CD4-positive, alpha-beta T cell treated with Interleukin-4 for 1 hour (primary cell): ENCODE measurements around the gene PTBP1.

ENCODE experiments used
- DNase-seq, 2 donors: peaks; one replicate each; pipeline ENCODE4 v3.0.0-alpha.2; 2020 to 2022

Gene PTBP1

DNA sequence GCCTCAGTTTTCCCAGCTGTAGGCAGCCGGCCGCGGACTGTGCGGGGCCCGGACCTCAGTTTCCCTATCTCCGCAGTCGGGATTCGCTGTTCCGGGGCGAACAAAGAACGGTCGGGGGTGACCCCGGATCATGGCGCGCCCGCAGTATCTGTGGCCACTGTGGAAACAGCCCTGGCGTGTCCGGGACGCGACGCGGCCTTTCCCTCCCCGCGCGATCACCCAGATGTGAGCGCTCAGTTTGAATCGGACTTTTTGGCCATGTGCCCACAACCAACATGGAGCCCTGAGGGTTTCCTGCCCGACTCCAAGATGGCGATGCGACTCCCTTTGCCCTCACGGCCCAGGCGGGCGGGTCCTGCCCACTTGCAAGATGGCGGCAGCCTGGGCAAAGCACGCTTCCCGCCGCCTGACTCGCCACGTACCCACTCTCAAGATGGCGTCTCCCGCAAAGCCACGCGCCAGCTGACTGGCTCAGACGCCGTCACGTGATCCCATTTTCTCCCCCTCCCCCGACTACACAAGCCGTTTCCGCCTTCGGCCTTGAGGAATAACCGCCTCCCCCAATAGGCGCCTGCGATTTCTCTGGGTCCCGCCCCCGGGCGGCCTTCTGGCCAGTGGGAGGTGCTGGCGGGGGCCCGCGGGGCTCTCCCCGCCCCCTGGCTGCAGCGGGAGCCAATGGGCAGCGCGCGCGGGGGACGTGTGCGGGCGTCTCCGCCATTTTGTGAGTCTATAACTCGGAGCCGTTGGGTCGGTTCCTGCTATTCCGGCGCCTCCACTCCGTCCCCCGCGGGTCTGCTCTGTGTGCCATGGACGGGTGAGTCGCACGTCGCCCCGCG is at the start of gene PTBP1:
Gene PTBP1 (plus strand): TSS at position 761 of the 836 bp plus-strand sequence. CDS start 46 bp downstream, at position 807.
- peak; percentile 100 for DNase-seq

DNA sequence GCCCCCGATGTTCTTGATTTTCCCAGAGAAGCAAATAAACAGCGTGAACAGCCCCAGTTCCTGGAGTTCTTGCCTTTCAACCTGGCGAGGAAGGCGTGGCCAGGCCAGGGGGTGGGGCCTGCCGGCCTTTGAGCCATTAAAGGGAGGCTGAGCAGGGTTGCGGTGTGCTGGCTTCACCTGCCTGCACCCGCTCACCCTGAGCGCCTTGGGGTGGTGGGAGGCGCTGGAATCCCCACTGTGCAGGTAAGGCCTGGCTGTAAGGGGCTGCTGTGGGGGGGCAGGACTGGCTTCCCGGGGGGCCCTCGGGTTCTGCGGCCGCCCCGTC is 49.0 kb upstream of the PTBP1 start:
- DNase-seq: no peak

DNA sequence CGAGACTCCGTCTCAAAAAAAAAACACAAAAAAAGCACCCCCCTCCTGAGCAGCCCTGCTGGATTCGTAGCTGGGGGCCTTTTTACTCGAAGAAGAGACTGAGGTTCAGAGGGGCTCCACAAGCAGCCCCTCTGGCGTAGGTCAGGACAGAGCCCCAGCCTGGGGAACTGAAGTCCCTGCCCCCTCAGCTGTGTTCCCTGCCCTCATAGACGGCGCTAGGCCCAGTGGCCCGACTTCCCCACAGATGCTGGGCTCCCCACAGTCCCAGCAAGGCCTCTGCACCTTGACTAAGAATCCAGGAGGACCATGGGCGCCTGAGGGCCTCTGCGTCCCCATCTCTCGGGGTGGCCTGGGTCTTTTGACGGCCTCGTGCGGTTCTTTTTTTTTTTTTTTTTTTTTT is 47.4 kb upstream of the PTBP1 start:
- DNase-seq: no peak

DNA sequence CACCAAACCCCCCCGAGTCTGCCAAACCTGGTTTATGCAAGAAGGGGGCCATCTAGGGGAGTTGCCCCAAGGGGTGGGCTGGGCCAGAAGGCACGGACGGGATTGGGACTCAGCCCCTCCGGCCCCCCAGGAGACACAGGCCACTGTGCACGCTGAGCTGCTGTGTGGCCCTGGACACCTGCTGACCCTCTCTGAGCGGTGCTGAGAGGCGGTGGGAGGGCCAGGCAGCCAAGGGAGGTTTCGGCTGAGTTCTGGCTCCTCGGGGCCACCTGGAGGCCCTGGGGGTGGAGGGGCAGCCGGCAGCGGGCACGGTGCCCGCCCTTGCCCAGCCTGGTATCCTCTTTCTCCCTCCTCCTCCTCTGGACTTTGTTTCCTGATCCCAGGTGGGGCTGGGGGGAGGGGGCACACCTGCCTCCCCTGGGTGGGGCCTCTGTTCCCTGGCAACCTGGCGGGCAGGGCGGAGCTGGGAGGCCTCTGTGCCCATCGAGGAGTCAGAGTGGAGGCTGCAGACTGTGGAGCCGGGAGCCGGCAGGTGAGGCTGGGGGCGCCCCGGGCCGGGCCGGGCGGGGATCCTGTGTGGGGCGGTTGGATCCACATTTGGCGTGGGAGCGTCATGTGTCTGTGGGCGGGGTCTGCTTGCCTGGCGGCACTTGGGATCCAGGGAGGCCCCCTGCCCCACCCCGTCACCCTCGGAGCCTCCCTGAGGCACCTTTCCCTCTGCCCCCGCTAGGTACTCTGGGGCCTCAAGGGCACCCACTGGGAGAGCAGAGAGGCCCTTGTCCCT is 46.4 kb upstream of the PTBP1 start, which contains the start of gene MISP:
Gene MISP (plus strand): TSS at position 473 of the 784 bp plus-strand sequence. CDS start 5,835 bp downstream, outside the sequence.
- no peak for DNase-seq

DNA sequence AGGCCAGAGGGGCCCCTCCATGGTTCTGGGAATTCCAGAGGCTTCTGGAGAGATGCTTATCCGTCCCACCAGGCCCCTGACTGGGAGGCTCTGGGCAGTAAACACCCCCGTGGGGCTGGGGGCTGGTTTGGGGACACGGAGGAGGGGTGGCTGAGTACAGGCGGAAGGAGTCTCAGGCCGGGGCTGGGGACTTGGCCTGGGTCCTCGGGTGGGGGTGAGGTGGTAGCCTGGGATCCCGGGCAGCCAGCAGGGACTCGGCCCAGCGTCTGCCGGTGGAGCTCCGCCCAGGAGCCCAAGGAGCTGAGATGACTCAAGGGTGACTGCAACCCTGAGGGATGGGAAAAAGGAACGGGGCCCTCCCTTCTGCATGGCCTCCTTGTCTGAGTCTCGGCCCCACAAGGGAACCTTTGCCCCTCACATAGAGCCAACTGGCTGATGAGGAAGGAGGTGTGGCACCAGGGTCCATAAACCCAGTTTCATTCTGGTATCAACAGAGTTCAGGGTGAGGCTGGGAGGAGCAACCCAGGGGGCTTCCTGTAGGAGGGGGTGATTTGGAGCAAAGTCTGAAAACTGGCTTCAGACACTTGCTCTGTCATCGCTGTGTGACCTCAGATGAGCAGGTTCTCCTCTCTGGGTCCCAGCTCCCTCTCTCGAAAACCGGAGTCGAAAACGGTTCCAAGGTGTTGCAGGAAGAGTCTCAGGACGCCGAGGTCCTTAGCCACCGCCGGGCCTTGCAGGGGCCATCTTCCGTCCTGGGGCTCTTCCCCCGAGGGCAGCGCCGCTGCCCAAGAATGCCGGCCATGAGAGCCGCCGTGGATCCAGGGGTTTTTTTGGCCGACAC is 45.5 kb upstream of the PTBP1 start:
- no peak for DNase-seq

DNA sequence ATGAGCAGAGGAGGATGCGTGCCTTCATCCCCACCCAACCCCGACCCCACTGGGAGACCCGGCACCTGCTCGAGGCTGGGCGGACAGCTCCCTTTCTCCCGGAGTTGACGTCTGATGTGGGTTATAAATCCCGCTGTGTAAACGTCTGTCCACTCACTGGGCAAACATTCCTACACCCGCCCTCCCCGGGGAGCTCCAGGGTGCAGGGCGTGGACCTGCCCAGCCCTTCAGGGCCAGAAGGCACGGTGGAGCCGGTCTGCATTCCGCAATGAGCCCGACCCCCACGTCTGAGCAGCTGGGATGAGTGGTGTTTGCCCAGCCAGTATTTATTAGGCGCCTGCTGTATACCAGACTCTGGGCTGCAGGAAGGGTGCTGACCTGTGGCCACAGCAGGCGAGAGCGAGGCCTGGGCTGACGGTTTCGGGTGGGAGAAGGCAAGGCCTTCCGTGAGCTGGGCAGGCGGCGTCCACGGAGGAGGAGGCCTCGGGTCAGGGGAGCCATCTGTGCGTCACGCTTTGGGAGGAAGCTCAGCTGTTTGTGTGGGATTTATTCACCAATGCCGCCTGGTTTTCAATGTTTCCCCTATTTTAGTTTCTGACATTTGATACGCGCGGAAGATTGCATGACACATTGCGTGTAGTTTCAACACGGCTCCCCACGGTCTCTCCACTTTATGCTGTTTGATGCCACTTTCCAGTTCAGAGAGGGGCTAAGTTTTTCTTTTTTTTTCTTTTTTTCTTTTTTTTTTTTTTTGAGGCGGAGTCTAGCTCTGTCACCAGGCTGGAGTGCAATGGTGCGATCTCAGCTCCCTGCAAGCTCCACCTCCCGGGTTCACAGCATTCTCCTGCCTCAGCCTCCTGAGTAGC is 44.4 kb upstream of the PTBP1 start:
- peak in 1 of 2 donors; percentile 51 for DNase-seq

DNA sequence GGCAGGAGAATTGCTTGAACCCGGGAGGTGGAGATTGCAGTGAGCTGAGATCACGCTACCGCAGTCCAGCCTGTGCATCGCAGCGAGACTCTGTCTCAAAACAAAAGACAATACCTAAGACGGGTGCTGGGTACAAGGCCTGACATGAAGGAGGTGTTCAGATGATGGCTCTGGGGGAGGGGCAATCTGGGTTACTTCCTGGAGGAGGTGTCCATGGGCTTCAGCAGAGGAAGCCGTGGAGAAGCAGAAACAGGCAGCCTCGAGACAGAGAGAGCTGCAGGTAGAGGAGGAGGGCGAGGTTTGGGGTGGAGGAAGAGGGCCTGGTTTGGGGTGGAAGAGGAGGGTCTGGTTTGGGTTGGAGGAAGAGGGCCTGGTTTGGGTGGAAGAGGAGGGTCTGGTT is 42.7 kb upstream of the PTBP1 start:
- DNase-seq: no peak

DNA sequence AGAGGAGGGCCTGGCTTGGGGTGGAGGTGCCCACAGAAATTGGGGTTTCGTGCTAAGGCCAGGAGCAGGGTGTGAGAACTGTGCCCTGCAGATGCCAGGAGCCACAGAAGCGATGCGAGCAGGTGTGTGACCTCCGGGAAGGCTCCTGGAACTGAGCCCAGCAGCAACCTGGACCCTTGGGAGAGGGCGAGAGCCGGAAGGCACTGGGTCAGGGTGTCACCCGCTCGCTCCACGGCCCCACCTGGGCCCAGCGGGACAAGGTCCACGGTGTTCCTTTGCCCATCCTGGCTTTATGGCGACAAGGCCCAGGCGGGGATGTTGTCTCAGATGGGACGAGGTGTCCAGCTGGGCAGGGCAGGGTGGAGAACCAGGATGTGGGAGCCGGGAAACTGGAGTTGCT is 42.2 kb upstream of the PTBP1 start:
- DNase-seq: no peak

DNA sequence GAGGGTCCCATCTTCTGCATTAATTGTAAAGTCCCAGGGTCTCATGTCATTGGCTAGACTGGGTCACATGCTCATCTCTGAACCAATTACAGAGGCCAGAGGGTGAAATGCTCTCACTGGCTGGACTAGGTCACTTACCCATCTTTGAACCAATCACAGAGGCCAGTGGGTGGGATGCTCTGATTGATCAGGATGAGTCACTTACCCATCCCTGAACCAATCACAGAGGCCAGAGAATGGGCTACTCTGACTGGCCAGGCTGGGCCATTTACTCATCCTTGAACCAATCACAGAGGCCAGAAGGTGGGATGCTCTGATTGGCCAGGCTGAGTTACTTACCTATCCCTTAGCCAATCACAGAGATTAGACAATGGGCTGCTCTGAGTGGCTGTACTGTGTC is 41.0 kb upstream of the PTBP1 start:
- DNase-seq: no peak

DNA sequence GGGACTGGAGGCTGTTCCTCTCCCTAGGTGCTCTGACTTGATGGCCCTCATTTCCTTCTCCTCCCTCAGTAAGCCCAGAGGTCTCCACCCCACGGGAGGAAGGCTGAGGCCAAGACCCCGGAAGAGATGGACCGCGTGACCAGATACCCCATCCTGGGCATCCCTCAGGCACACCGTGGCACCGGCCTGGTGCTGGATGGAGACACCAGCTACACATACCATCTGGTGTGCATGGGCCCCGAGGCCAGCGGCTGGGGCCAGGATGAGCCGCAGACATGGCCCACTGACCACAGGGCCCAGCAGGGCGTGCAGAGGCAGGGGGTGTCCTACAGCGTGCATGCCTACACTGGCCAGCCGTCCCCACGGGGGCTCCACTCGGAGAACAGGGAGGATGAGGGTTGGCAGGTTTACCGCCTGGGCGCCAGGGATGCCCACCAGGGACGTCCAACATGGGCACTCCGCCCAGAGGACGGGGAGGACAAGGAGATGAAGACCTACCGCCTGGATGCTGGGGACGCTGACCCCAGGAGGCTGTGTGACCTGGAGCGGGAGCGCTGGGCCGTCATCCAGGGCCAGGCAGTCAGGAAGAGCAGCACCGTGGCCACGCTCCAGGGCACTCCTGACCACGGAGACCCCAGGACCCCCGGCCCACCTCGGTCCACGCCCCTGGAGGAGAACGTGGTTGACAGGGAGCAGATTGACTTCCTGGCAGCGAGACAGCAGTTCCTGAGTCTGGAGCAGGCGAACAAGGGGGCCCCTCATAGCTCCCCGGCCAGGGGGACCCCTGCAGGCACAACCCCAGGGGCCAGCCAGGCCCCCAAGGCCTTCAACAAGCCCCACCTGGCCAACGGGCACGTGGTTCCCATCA is 40.2 kb upstream of the PTBP1 start:
- no peak for DNase-seq

DNA sequence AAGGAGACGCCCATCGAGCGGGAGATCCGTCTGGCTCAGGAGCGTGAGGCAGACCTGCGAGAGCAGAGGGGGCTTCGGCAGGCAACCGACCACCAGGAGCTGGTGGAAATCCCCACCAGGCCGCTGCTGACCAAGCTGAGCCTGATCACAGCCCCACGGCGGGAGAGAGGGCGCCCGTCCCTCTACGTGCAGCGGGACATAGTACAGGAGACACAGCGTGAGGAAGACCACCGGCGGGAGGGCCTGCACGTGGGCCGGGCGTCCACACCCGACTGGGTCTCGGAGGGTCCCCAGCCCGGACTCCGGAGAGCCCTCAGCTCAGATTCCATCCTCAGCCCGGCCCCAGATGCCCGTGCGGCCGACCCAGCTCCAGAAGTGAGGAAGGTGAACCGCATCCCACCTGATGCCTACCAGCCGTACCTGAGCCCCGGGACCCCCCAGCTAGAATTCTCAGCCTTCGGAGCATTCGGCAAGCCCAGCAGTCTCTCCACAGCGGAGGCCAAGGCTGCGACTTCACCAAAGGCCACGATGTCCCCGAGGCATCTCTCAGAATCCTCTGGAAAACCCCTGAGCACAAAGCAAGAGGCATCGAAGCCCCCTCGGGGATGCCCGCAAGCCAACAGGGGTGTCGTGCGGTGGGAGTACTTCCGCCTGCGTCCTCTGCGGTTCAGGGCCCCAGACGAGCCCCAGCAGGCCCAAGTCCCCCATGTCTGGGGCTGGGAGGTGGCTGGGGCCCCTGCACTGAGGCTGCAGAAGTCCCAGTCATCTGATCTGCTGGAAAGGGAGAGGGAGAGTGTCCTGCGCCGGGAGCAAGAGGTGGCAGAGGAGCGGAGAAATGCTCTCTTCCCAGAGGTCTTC is 39.2 kb upstream of the PTBP1 start:
- DNase-seq: no peak

DNA sequence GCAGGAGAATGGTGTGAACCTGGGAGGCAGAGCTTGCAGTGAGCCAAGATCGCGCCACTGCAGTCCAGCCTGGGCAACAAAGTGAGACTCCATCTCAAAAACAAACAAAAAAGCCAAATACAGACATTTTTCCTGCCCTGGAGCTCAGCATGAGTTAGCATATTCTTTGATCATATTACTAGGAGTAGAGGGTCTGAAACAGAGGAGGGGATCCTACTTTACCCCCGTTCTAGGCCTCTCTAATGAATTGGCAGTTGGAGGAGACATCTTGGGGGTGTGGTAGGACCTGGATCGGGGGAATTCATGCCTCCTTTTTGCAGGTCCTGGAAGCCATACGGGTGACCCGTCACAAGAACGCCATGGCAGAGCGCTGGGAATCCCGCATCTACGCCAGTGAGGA is 34.1 kb upstream of the PTBP1 start:
- DNase-seq: no peak

DNA sequence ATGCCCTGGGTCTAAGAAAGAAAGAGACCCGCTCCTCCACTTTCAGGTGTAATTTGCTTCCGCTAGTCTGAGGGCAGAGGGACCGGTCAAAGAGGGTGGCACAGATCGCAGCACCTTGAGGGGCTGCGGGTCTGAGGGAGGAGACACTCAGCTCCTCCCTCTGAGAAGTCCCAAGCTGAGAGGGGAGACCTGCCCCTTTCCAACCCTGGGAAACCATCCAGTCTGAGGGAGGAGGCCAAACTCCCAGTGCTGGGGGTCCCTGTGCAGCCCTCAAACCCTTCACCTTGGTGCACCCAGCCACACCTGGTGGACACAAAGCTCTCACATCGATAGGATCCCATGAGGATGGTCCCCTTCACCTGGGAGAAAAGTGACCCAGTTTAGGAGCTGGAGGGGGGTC is 33.4 kb upstream of the PTBP1 start:
- no peak for DNase-seq

DNA sequence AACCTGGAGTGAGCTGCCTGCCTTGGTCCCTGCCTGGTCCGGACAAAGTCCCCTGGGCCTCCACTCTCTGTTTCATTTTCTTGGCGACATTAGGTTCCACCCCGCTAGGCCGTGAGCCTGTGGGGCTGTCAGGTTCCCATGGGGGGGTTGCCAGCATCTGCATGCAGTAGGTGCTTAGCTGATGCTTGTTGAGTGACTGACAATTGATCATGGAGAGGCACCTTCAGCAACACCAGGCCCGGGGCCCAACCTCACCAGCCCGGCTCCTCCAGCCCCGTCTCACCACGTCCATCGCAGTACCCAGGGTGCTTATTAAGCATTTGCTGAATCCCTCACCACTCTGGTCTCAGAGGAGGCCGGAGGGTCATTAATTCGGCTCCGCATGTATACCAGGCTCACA is 33.0 kb upstream of the PTBP1 start:
- no peak for DNase-seq

DNA sequence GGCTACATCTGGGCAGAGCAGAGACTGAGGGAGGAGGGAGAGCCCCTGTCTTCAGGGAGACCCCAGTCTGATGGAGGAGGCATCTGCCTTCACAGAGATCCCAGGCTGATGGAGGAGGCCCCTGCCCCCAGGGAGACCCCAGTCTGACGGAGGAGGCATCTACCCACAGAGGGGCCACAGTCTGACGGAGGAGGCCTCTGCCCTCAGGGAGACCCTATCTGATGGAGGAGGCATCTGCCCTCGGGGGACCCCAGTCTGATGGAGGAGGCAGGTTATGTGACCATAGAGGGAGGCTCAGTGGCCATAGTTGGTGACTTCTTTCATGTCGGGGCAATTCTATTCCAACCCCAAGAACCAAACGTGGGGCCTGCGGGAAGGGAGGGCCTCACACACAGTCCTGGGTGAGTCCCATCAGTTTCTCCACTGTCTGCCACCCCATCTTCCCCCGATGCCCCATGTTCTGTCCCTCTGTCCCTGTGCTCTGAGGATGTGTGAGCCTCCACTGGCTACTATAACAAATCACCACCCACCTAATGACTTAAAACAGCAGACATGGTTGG is 32.0 kb upstream of the PTBP1 start:
- no peak for DNase-seq

DNA sequence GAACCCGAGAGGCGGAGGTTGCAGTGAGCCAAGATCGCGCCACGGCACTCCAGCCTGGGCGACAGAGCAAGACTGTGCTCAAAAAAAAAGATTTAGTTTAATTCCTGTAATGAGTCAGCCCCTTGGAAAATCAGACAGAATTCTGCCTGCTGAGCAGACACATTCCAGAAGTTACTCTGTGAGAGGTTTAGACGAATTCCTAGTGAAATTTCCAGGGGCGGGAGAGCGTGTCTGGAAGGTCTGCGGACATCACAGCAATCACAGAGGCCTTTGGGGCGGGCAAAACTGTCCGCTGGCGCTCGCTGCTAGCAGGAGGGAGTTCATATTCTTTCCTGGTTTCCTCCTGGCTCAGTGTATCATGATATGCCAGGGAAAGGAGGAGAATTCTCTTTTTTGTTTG is 28.8 kb upstream of the PTBP1 start:
- DNase-seq: no peak

DNA sequence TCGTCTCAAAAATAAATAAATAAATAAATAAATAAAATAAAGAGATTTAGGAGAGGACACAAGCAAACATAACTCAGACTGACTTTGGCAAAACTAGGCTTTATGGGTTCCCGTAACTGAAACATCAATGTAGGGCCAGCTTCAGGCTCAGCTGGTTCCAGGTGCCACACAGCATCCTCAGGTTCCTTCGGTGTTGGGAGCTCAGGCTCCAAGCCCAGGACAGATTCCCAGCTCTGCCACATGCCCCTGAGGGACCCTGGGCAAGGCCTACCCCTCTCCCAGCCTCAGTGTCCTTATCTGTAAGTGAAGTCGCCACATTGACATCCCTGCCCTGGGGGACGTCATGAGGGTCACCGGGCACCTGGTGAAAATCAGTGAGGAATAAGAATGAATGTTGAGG is 27.6 kb upstream of the PTBP1 start:
- DNase-seq: no peak

DNA sequence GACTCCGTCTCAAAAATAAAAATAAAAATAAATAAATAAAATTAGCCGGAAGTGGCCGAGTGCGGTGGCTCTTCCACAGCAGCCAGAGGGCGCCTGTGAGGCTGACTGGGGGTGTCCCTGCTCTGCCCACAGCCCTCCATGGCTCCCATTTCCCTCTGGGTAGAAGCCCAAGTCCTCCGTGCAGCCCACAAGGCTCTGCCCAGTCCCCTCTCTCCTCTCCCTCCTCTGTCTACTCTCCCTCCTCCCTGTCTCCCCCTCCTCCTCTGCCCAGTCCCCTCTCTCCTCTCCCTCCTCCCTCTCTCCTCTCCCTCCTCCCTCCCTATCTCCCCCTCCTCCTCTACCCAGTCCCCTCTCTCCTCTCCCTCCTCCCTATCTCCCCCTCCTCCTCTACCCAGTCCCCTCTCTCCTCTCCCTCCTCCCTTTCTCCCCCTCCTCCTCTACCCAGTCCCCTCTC is 25.9 kb upstream of the PTBP1 start:
- peak; percentile 23 to 31 for DNase-seq

DNA sequence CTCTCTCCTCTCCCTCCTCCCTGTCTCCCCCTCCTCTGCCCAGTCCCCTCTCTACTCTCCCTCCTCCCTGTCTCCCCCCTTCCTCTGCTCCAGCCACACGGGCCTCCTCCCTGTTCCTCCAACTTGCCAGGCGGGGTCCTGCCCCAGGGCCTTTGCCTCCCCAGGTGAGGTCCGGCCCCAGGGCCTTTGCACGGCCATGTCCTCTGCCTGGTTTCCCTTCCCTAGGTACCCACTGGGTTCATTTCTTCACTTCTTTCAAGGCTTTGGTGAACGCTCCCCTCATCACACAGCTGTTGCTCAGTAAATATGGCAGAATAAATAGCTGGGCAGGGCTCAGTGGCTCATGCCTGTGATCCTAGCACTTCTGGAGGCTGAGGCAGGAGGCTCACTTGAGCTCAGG is 25.2 kb upstream of the PTBP1 start:
- DNase-seq: no peak
